PC-9 (cell line): ENCODE data around the gene CDK11B.
"Not testable (repeated sequence)": the region's sequence is repeated elsewhere in the genome, so short reads cannot be mapped to it uniquely, and the experiment has no call there.

Experiments
- EZH2 ChIP-seq: fragments of 200-600 bp; sonication (generic); IDR thresholded peaks from 2 replicates; pipeline ENCODE4 v1.8.0; 2017; ENCODE audit warnings: antibody characterized with exemption, low read depth
- TF ChIP-seq, protein P1 (sequence below): fragments of 200-600 bp; sonication (generic); conservative IDR thresholded peaks from 2 replicates; pipeline ENCODE4 v1.6.1; 2017; ENCODE audit warnings: mixed run types, antibody characterized with exemption, mild to moderate bottlenecking, moderate library complexity

DNA sequence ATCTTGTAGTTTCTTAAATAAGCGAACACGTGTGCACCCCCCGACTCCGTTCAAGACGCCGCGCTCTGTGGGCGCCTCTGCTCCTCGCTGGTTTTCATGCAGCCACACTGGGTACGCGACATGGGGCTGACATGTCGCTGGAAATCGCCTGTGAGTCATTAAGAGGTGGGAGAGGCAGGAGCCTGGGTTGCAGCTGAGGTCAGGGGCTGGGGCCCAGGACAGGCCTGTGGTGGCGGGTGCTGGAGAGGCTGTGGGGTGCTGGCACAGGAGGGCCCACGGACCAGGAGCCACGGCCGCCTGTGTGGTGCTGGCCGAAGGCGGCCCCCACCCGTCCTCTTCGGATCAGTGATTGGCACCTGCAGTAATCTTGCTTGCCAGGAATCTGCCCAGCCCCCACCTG lies 16.0 kb upstream of the CDK11B start:
- TF ChIP-seq, protein P1, sequence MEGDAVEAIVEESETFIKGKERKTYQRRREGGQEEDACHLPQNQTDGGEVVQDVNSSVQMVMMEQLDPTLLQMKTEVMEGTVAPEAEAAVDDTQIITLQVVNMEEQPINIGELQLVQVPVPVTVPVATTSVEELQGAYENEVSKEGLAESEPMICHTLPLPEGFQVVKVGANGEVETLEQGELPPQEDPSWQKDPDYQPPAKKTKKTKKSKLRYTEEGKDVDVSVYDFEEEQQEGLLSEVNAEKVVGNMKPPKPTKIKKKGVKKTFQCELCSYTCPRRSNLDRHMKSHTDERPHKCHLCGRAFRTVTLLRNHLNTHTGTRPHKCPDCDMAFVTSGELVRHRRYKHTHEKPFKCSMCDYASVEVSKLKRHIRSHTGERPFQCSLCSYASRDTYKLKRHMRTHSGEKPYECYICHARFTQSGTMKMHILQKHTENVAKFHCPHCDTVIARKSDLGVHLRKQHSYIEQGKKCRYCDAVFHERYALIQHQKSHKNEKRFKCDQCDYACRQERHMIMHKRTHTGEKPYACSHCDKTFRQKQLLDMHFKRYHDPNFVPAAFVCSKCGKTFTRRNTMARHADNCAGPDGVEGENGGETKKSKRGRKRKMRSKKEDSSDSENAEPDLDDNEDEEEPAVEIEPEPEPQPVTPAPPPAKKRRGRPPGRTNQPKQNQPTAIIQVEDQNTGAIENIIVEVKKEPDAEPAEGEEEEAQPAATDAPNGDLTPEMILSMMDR = not testable (repeated sequence)
- TF ChIP-seq EZH2 = not testable (repeated sequence)
